Fibroblast of skin of scalp (primary cell): ENCODE measurements around the gene OASL.

Experiments
- DNase-seq: peaks from one replicate; pipeline ENCODE4 v3.0.0-alpha.2; 2013

The OASL gene

DNA sequence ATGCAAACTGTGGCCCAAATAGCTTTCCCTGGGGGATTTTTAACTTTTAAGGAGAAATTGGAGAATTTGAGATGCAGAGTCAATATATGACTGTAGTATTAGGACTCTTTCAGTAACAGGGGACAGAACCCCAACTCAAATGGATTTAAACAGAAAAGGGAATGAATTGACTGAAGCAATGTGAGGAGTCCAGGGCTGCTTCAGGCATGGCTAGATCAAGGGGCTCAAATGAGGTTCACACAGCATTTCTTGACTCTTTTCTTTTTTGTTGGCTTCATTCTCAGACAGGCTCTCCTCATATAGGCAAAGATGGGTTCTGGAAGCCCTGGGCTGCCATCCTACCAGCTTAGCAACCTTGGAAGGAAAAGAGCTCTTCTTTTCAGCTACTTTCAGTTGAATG is 47.1 kb downstream of the OASL start:
- DNase-seq = no peak

DNA sequence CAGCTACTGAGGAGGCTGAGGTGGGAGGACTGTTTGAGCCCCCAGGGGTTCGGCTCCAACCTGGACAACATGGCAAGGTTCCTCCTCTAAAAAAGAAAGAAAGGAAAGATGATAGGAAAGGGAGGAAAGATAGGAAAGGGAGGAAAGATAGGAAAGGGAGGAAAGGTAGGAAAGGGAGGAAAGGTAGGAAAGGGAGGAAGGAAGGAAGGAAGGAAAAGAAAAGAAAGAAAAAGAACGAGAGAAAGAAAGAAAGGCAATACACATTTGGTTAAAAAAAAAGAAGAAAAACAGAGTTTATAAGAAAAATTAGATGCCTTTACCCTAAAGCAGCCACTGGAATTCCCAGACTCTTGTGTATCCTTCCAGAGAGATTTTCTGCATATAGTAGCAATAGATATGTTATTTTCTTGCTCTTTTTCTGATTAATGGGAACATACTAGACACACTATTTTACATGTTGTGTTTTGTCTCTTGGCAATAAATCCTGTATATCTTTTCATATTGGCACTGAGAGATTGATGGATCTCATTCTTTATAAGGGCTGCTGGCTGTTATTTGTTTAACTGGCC is 48.5 kb downstream of the OASL start:
- no peak for DNase-seq

DNA sequence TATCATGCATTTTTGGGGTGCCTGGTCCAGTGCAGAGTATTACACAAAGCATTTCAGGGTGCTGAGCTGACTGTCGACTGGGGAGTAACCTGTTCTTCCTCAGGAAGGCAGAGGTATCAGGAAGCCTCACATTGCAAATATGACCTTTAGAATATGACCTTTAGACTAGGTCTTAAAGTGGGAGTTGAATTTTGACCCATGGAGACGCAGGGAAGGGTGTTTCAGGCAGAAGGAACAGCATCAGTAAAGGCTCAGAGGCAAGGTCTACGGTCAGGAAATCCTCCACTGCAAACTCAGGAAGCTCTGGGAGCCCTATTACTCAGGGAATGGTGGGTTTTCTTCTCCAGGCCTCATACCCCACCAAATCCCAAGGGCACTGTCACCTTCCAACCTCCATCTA is 49.4 kb downstream of the OASL start:
- DNase-seq = no peak

DNA sequence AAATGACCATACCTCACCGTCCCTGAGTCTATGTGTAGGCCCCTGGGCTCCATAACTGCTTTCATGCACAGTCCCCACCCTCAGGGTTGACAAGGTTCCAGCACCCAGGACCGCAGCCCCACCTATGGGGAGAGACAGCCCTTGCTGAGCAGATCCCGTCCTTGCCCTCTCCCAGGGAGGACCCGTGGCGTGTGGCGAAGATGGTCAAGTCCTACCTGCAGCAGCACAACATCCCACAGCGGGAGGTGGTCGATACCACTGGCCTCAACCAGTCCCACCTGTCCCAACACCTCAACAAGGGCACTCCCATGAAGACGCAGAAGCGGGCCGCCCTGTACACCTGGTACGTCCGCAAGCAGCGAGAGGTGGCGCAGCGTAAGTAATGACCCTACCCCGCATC is 50.4 kb downstream of the OASL start:
- DNase-seq = no peak

DNA sequence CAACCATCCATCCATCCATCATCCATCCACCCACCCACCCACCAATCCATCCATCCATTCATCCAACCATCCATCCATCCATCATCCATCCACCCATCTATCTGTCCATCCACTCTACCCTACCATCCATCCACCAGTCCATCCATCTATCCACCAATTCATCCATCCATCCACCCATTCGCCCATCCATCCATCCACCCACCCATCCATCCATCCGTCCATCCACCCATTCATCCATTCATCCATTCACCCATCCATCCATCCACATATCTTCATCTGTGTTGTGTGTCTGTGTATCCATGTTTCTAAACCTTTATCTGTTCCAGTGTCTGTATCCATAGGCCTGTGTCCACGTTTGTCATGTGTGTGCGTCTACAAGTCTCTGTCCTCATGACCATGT is 50.8 kb downstream of the OASL start:
- no peak for DNase-seq

DNA sequence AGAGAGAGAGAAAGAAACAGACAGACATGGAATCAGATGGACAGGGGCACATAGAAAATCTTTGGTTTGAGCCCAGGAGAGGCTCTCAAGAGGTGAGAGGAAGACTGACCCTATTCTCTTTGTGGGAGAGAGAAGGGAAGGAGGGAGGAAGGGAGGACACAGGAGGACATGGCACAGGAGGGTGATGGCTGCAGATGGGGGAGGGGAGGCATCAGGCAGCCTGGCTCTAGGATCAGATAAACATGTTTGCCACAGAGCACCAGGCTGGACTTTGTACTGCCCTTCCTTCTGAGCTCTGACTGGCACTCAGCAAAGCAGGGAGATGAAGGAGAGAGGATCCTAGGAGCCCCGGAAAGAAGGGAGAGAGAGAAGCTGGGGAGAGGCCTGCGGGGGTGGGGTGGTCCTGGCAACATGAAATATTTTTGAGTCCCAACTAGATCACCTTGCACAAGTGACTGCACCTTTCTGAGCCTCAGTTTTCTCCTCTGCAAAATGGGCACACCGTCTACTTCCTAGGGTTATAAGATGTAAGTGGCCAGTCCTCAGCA is 54.6 kb downstream of the OASL start:
- DNase-seq = no peak

DNA sequence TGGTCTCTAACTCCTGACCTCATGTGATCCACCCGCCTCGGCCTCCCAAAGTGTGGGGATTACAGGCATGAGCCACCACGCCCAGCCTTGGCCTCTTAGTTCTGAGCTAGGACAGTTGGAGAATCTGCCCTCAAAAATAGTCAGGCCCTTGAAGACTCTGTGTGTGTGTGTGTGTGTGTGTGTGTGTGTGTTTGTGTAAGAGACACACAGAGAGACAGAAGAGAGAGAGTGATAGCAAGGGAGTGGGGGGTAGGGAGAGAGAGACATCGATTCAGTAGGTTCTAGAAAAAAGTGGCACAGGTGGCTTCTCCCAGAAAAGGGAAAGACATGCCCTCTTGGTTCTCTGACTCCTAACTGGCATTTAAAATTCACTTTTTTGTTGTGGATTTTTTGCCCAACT is 55.3 kb downstream of the OASL start:
- DNase-seq = no peak

DNA sequence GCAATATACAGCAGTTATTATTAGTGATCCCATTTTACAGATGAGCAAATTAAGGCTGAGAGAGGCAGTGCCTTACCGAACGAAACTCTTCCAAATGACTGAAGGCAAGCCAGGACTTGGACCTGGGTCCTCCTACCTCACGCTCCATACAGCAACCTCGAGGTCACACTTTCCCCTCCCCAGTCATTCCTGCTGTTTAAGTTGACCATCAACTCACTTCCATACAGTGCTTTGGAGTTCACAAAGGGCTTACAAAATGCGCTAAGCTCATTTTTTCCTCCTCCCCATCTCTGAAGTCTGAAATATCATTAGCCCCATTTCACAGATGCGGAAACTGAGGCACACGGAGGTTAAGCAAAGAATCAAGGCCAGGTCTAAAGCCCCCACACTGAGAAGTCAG is 56.4 kb downstream of the OASL start:
- no peak for DNase-seq

DNA sequence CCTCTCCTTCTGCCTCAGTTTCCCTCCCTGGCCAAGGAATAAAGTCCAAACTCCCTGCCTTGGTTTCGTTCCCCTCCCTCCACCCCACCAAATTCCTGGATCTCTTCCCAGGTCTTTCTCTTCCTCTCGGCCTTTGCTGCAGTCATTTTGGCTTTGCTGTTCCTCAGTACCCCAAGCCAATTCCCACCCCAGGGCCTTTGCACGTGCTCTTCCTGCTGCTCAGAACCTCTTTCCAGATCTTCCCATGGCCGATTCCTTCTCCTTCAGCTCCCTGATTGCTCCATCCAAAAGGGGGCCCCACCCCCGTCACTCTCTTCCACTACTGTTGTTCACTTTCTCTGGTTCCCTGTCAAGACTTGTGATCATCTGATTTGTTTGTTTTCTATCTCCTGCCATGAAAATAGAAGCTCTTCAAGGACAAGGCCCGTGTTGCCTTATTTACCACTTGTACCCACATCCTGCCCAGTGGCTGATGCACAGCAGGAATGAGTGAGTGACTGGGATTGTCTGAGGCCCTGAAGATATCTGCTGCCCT is 57.6 kb downstream of the OASL start:
- no peak for DNase-seq

DNA sequence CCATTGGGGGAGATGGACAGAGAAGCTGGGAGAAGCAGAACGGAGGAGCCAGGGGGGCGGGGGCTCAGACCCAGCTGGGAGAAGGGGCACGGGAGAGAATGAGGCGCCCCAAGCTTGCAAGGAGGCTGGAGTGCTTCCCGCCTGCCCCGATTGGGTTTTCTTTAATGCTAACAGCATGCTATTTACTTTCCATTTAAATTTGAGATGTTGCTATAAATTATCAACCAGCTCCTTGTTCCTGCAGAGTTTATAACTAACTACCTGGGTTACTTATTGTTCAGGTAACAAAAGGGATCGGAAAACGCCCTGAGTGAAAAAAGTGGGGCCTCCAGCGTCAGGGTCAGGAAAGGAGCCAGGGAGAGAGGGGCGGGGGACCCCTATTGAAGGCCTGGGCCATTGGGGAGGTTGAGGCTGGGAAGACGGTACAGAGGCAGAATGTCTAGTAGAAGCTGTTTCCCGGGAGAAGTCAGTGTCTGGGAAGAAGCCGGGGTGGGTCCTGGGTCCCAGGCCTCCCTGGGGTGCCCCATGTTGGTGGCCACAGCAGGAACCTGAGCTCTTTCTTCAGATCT is 58.2 kb downstream of the OASL start:
- no peak for DNase-seq

DNA sequence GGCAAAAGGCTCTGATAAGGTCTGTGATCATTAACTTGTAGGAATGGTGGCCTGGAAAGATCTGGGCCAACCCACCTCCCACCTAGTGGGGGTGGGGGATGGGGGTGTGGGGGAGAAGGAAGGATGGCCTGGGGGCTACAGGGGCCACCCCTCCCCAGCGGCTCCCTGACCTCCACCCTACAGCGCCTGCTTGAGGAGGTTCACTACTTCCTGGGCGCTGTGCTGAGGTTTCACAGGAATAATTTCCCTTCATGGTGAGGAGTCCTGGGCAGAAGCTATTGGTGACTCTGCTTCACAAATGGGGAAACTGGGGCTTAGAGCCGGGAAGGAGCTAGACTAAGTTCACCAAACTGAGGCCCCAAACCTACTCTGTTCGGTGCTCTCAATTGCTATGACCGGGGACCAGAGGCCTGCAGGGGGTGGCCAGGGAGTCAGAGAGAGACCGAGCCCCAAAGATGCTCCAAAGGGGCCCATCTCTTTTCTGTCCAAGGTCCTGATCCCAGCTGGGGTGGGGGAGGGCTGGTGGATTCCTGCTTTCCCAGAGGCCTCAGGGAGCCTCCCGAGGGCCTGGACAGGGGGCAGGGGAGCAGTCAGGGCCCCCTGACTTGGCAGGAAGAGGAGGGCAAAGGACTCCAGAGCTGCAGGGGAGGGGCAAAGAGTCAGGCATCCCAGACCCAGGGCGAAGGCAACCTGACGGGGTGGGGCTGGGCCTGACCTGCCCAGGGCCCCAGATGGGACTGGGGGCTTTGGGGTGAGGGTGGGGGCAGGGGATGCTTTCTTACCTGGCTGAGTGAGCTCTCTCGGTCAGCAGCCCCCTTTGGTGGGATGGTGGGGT is 59.0 kb downstream of the OASL start:
- DNase-seq = no peak

DNA sequence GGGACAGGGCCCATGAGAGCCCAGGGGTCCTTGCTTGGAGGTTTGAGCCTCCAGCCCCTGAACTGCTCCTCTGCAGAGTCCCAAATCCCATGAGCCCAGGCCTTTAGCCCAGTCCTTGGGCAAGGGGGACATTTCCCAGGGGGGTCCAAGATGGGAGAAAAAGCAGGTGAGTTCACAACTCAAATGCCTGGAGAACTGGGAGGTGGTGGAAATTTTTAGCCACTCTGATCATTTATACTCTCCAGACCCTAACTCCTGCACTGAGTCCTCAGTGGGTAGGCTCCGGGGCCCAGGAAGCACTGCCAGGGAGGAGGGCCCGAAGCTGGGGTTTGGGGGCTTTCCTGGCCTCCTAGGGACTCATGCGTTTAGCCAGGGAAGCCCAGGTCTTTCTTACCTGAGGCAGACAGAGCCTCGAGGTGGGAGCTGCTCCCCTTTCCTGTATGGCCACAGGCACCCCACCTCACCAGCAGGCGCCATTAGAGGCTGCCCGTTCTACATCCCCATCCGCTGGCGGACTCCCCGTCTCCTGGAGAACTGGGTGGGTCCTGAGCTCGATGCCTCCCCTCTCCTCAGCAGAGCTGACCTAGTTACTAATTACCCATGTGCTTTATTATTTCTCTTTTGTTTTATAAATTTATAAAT is 59.7 kb downstream of the OASL start:
- no peak for DNase-seq

DNA sequence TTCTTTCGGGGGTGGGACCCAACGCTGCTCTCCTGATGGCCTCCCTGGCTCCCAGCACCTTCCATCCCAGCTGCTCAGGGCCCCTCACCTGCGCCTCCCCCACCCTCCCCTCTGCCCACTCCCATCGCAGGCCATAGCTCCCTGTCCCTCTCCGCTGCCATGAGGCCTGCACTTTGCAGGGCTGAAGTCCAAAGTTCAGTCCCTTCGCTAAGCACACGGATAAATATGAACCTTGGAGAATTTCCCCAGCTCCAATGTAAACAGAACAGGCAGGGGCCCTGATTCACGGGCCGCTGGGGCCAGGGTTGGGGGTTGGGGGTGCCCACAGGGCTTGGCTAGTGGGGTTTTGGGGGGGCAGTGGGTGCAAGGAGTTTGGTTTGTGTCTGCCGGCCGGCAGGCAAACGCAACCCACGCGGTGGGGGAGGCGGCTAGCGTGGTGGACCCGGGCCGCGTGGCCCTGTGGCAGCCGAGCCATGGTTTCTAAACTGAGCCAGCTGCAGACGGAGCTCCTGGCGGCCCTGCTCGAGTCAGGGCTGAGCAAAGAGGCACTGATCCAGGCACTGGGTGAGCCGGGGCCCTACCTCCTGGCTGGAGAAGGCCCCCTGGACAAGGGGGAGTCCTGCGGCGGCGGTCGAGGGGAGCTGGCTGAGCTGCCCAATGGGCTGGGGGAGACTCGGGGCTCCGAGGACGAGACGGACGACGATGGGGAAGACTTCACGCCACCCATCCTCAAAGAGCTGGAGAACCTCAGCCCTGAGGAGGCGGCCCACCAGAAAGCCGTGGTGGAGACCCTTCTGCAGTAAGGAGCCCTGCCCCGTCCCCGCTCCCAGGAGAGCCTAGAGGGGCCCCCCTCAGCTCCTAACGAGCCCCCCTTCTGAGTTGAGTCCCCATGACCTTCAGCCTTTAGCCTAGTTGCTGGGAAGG is 60.5 kb downstream of the OASL start, which contains the start of gene HNF1A:
Gene HNF1A, plus strand, starts transcription at position 248 of the 924 bp plus-strand sequence. Its CDS starts 226 bp downstream, at position 474.
- DNase-seq = no peak

DNA sequence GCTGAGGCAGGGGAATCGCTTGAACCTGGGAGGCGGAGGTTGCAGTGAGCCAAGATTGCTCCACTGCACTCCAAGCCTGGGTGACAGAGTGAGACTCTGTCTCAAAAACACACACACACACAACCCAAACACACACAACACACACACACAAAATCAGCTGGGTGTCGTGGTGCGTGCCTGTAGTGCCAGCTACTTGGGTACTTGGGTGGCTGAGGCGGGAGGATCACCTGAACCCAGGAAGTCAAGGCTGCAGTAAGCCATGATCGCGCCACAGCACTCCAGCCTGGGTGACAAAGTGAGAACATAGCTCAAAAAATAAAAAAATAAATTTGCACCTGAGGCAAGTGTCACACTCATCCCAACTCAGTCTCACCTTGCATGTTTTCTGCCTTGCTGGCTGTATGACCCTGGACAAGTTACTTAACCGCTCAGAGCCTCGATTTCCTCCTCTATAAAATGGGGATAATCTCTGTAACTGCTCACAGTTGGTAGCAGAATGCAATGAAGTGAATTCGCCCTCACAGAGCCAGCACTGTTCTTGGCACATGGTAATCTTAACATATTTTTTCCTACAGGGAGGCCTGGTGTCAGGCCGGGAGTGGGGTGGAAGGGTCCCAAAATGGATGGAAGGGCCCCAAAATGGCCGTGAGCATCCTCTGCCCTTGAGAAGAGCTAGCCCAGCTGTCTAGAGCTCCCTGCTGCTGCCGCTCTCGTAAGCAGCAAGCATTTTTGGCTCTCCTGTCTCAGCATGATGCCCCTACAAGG is 61.3 kb downstream of the OASL start:
- DNase-seq = no peak

DNA sequence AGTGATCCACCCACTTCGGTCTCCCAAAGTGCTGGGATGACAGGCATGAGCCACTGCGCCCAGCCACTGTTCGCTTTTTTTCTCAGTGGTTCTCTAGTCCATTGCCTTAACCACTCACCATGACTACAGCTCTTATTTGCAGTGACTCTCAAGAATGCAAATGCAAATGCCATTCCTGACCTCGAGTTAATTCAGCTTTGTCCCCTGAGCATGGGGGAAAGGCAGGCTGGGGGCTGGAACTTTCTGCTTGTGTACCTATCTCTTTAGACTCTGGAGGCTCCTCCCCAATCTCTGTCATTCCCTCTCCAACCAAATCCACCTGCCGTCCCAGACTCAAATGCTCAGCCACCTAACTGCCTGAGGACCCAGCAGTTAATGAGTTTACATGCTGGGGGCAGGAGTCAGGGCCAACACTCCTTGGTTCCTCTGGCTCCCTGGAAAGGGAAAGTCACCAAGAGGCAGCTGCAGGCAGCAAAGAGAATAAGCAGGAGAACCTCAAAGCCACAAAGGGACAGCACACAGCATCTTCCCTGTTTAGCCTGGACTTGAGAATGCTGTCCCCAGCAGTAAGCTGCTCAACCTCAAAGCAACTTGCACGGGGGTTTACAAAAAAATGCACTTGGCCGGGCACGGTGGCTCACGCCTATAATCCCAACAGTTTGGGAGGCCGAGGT is 66.0 kb downstream of the OASL start:
- DNase-seq = no peak

DNA sequence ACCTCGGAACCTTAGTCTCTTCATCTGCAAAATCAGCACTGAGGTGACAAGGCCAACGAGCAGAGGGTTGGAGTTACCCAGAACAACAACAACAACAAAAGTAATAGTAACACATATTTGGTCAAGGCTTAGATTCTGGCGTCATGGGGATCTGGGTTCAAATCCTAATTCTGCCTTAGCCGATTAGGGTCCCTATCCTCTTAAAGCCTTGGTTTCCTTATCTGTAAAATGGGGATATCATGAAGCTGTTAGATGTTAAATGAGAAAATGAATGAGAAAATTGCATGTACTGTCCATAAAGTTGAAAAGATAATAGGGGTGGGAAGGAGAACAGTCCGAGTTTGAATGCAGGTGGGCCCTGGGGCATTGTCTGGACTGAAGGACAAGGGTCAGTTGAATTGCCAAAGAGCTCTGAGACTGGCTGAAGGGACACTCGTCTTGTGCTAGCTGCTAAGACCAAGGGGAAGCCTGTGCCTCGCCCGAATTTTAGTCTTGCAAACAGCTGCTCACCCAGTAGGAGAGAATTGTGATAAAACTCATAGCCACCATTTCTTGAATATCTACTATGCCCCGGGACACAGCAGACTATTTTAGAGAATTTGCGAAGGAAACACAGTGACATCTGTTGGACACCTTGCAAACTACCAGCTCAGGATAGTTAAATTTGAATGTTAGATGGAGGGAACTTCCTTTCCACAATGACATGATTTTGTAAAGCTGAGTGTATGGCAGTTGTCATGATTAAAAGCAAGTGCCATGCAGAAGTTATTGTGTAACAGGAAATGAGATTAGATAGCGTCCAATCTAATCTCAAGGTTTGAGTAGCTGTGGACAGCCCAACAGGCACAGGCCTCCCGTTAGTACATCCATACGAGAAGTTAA is 67.5 kb downstream of the OASL start:
- DNase-seq = peak; percentile 62

DNA sequence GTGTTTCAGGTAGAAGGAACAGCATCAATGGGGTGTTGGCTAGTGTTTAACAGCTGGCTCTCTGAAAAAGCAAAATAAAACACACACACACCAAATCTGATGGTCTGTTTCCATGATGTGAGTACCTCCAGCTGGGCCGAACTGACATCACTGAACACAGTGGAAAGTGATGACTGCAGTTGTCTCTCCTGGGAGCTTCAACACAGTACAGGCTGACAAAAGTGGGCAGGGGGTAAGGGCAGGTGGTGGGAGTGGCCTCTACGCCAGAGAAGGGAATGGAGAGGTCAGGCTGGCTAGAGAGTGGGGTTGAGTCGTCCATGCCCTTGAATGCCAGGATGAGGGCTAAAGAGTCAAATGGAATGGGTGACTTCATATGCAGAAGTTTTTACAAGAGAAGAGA is 68.7 kb downstream of the OASL start:
- DNase-seq = no peak
